ENCODE measurements around the gene ZNFX1. TPM values are rescaled to one million over a fixed set of nuclear protein-coding genes. Genes with fewer than 3 reads are reported as not detected.

ZNFX1 gene
- total and polyA plus RNA-seq, 10 donors: 5.8 to 68.9 (median 52.7) TPM

GRCh38 chr20:49210101-49210756 is 67.6 kb downstream of the ZNFX1 start:
- no peaks in the 10 kb centered on the region for H3K36me3 ChIP-seq
- no peaks in the 10 kb centered on the region for H3K4me1 ChIP-seq
- 88 to 91% (median 89%) methylated on average over 1 of the region's 1 CpG for WGBS, 5 donors
- intact Hi-C loops (cut with DNase I; ENCODE audit: low total_unique reads): no loop called here
- TF ChIP-seq POLR2AphosphoS5 (IDR thresholded peaks at IDR 0.05) (no peak), CTCF (IDR thresholded peaks at IDR 0.05 in 8 of 11, conservative IDR thresholded peaks at IDR 0.05 in 3 of 11) (no peak), POLR2A (IDR thresholded peaks at IDR 0.05) (no peak)
- DNase-seq: no peak
- H3K27ac ChIP-seq: no peak overlapping the region
- H3K9me3 ChIP-seq: peaks cover 0 to 19% (median 15%) of the 10 kb centered on the region in 8 donors
- no peak overlapping the region for H3K4me3 ChIP-seq
- H3K27me3 ChIP-seq (replicated peaks in 1 of 7): no peaks in the 10 kb centered on the region

GRCh38 chr20:49207076-49207475 is 70.8 kb downstream of the ZNFX1 start:
- no peak overlapping the region for H3K4me3 ChIP-seq
- intact Hi-C loops (cut with DNase I; ENCODE audit: low total_unique reads): no loop called here

GRCh38 chr20:49203746-49204145 is 74.1 kb downstream of the ZNFX1 start:
- intact Hi-C loops (cut with DNase I; ENCODE audit: low total_unique reads): no loop called here
- peak; percentile 58 for DNase-seq
- Histone ChIP-seq H3K4me3 (no peak overlapping the region), H3K27me3 (replicated peaks in 1 of 7) (no peaks in the 10 kb centered on the region), H3K27ac (no peak overlapping the region), H3K9me3 (peaks cover 0 to 7% (median 0%) of the 10 kb centered on the region in 8 donors), H3K4me1 (no peaks in the 10 kb centered on the region), H3K36me3 (no peaks in the 10 kb centered on the region)
- 50 to 94% (median 70%) methylated on average over 9 of the region's 9 CpGs for WGBS, 5 donors
- TF ChIP-seq POLR2A (IDR thresholded peaks at IDR 0.05) (no peak), POLR2AphosphoS5 (IDR thresholded peaks at IDR 0.05) (no peak), CTCF (IDR thresholded peaks at IDR 0.05 in 8 of 11, conservative IDR thresholded peaks at IDR 0.05 in 3 of 11) (no peak)

More at GRCh38 chr20:49207076-49207475, 70.8 kb downstream of the ZNFX1 start:
- Histone ChIP-seq H3K27me3 (replicated peaks in 1 of 7) (no peaks in the 10 kb centered on the region), H3K27ac (no peak overlapping the region), H3K4me1 (no peaks in the 10 kb centered on the region), H3K36me3 (no peaks in the 10 kb centered on the region), H3K9me3 (peaks cover 0 to 19% (median 15%) of the 10 kb centered on the region in 8 donors)
- peak; percentile 4 for DNase-seq
- no peak for TF ChIP-seq CTCF (IDR thresholded peaks at IDR 0.05 in 8 of 11, conservative IDR thresholded peaks at IDR 0.05 in 3 of 11)
- no peak for TF ChIP-seq POLR2A (IDR thresholded peaks at IDR 0.05)
- TF ChIP-seq POLR2AphosphoS5 (IDR thresholded peaks at IDR 0.05): no peak
- WGBS, 5 donors: 87 to 96% (median 91%) methylated on average over 6 of the region's 6 CpGs

GRCh38 chr20:49203011-49203410 is 74.8 kb downstream of the ZNFX1 start:
- TF ChIP-seq POLR2A (IDR thresholded peaks at IDR 0.05) (no peak), CTCF (IDR thresholded peaks at IDR 0.05 in 8 of 11, conservative IDR thresholded peaks at IDR 0.05 in 3 of 11) (no peak), POLR2AphosphoS5 (IDR thresholded peaks at IDR 0.05) (no peak)
- no peaks in the 10 kb centered on the region for H3K36me3 ChIP-seq
- whole genome bisulfite sequencing, 5 donors: 85 to 94% (median 91%) methylated on average over 7 of the region's 7 CpGs
- H3K4me3 ChIP-seq: no peak overlapping the region
- H3K9me3 ChIP-seq: peaks cover 0 to 7% (median 0%) of the 10 kb centered on the region in 8 donors
- DNase-seq: no peak
- intact Hi-C loops (cut with DNase I; ENCODE audit: low total_unique reads): no loop called here
- H3K27me3 ChIP-seq (replicated peaks in 1 of 7): no peaks in the 10 kb centered on the region
- H3K27ac ChIP-seq: no peak overlapping the region
- H3K4me1 ChIP-seq: no peaks in the 10 kb centered on the region

Data from spleen (tissue), 11 donors.